Mesenchymal stem cell (in vitro differentiated cells and primary cell): ENCODE measurements around the gene AUP1.

ENCODE experiments used
- DNase-seq: peaks from one replicate; pipeline ENCODE4 v3.0.0-alpha.2; 2013
- H2AFZ ChIP-seq: one replicate; pipeline ENCODE4 v1.6.1; 2013; ENCODE audit warnings: low read depth, mild to moderate bottlenecking, control low read depth, inconsistent platforms, low read length, moderate library complexity
- H2AK5ac ChIP-seq: 2 replicates; pipeline ENCODE4 v1.6.1; 2013; ENCODE audit warnings: low read length, moderate library complexity, mild to moderate bottlenecking, inconsistent platforms; ENCODE audit not compliant: severe bottlenecking
- H2BK120ac ChIP-seq: one replicate; pipeline ENCODE4 v1.6.1; 2013; ENCODE audit warnings: low read depth, mild to moderate bottlenecking, inconsistent platforms, low read length, moderate library complexity
- H2BK12ac ChIP-seq, 2 experiments: one replicate each; pipeline ENCODE4 v1.6.1; 2013; ENCODE audit warnings: inconsistent platforms in 2 of 2, low read length in 2 of 2, mild to moderate bottlenecking in 2 of 2, moderate library complexity in 2 of 2, control low read depth in 1 of 2
- H2BK15ac ChIP-seq: one replicate; pipeline ENCODE4 v1.6.1; 2013; ENCODE audit warnings: mild to moderate bottlenecking, low read depth, inconsistent platforms; ENCODE audit not compliant: poor library complexity, severe bottlenecking
- H2BK5ac ChIP-seq: 2 replicates; pipeline ENCODE4 v1.6.1; 2013; ENCODE audit warnings: low read depth, mild to moderate bottlenecking, low read length, control low read depth, inconsistent platforms; ENCODE audit not compliant: poor library complexity, severe bottlenecking
- H3K14ac ChIP-seq, 2 experiments: one replicate each; pipeline ENCODE4 v1.6.1; 2013; ENCODE audit warnings: inconsistent platforms in 2 of 2, low read length in 2 of 2, control low read depth in 1 of 2, mild to moderate bottlenecking in 1 of 2, moderate library complexity in 1 of 2
- H3K18ac ChIP-seq, 2 experiments: one replicate each; pipeline ENCODE4 v1.6.1; 2013; ENCODE audit warnings: inconsistent platforms in 2 of 2, low read length in 2 of 2, control low read depth in 1 of 2, low read depth in 1 of 2, mild to moderate bottlenecking in 1 of 2
- H3K23ac ChIP-seq, 2 experiments: one replicate each; pipeline ENCODE4 v1.6.1; 2013; ENCODE audit warnings: inconsistent platforms in 2 of 2, low read length in 2 of 2, mild to moderate bottlenecking in 2 of 2, moderate library complexity in 2 of 2, control low read depth in 1 of 2
- H3K27ac ChIP-seq: 2 replicates; pipeline ENCODE4 v1.5.1; 2013; ENCODE audit warnings: mild to moderate bottlenecking, moderate library complexity, low read length, control low read depth, inconsistent platforms; ENCODE audit not compliant: poor library complexity, severe bottlenecking
- H3K27me3 ChIP-seq, 2 experiments: 2 replicates each; pipeline versions ENCODE4 v1.6.1 to v1.7.0; 2013; ENCODE audit warnings: low read length in 2 of 2, mild to moderate bottlenecking in 2 of 2, moderate library complexity in 2 of 2, control low read depth in 1 of 2, inconsistent platforms in 1 of 2; ENCODE audit not compliant: control insufficient read depth in 1 of 2, insufficient read depth in 1 of 2
- H3K36me3 ChIP-seq, 2 experiments: 2 replicates each; pipeline versions ENCODE4 v1.6.1 to v1.7.0; 2013; ENCODE audit warnings: low read length in 2 of 2, control low read depth in 1 of 2, inconsistent platforms in 1 of 2, low read depth in 1 of 2, mild to moderate bottlenecking in 1 of 2; ENCODE audit not compliant: insufficient read depth in 2 of 2, control insufficient read depth in 1 of 2
- H3K4ac ChIP-seq, 2 experiments: one replicate each; pipeline ENCODE4 v1.6.1; 2013; ENCODE audit warnings: inconsistent platforms in 2 of 2, low read length in 2 of 2, mild to moderate bottlenecking in 2 of 2, moderate library complexity in 2 of 2, control low read depth in 1 of 2, low read depth in 1 of 2
- H3K4me1 ChIP-seq: 2 replicates; pipeline ENCODE4 v1.6.1; 2013; ENCODE audit warnings: low read depth, low read length, control low read depth; ENCODE audit not compliant: control insufficient read depth, insufficient read depth
- H3K4me2 ChIP-seq: 2 replicates; pipeline ENCODE4 v1.6.1; 2013; ENCODE audit warnings: low read length, mild to moderate bottlenecking, inconsistent platforms; ENCODE audit not compliant: poor library complexity, severe bottlenecking
- H3K4me3 ChIP-seq, 2 experiments: 2 replicates each; pipeline versions ENCODE4 v1.5.1 to v1.7.0; 2013; ENCODE audit warnings: low read length in 2 of 2, mild to moderate bottlenecking in 2 of 2, control low read depth in 1 of 2, low read depth in 1 of 2; ENCODE audit not compliant: insufficient read depth in 1 of 2
- H3K79me1 ChIP-seq: replicated peaks from 2 replicates; pipeline ENCODE4 v1.6.1; 2013; ENCODE audit warnings: mild to moderate bottlenecking, control low read depth, low read length, inconsistent platforms; ENCODE audit not compliant: poor library complexity, severe bottlenecking
- H3K9ac ChIP-seq: 2 replicates; pipeline ENCODE4 v1.7.0; 2013; ENCODE audit warnings: mild to moderate bottlenecking, low read length, moderate library complexity
- H3K9me3 ChIP-seq: 2 replicates; pipeline ENCODE4 v1.7.0; 2013; ENCODE audit warnings: mild to moderate bottlenecking, low read length; ENCODE audit not compliant: control insufficient read depth
- H4K8ac ChIP-seq: one replicate; pipeline ENCODE4 v1.6.1; 2013; ENCODE audit warnings: inconsistent platforms, mild to moderate bottlenecking, low read length, moderate library complexity
- H4K91ac ChIP-seq: one replicate; pipeline ENCODE4 v1.6.1; 2013; ENCODE audit warnings: mild to moderate bottlenecking, low read length, inconsistent platforms
- WGBS: methylation state at CpG from one replicate; pipeline ENCODE4 v1.1.7; 2013; ENCODE audit warnings: mixed read lengths; 5-methylcytosine and 5-hydroxymethylcytosine counted together

AUP1 gene

DNA sequence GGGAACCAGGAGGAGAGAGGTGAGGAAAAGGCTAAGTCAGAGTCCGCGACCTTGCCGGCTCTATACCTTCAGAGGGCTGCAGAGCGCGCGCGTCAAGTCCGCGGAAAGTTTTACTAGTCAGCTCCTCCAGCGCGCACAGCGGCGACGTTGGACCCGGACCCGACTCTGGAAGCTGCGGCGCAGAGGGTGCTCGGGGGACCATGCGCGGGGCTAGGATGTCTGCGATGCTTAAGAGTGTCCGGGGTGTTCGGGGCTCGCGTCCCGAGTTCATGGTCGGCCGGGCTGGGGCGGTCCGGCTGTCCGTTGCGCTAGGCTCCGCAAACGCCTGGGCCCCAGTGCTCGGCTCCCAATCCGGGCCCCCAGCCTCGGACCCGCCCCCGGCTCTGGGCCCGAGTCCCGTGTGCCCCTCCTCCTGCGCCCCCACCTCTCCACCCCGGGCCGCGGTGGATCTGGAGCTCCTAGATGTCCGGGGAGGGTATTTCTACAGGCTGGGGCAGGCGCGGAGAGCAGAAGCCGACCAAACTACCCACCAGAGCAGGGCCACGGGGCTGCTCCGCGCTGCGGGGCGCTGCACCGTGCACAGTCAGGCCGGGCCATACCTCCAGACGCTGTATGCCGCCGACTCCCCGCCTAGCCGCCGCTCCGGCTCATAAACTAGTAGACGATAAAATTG lies 30.1 kb downstream of the AUP1 start, which contains the start of gene LBX2:
Gene LBX2 (minus strand): TSS at position 337 of the 673 bp plus-strand sequence. CDS start 66 bp downstream, at position 271.
- Histone ChIP-seq H3K36me3 (peaks cover 4 to 6% of the 10 kb centered on the region in 2 experiments), H3K18ac (peak within 1 kb of the TSS in 1 of 2 experiments; percentile 28), H4K8ac (no peak within 1 kb of the TSS), H3K79me1 (peaks cover 3% of the 10 kb centered on the region), H3K9me3 (no peaks in the 10 kb centered on the region), H2BK120ac (no peak within 1 kb of the TSS), H2BK5ac (no peak within 1 kb of the TSS), H3K4me3 (peak within 1 kb of the TSS; percentile 50 to 77), H3K27me3 (peaks cover 0 to 55% of the 10 kb centered on the region in 2 experiments), H3K4me2 (peak within 1 kb of the TSS; percentile 75), H2BK15ac (no peak within 1 kb of the TSS), H3K4me1 (peaks cover 49% of the 10 kb centered on the region), H2AFZ (no peak within 1 kb of the TSS), H2AK5ac (no peak within 1 kb of the TSS), H3K4ac (no peak within 1 kb of the TSS), H4K91ac (no peak within 1 kb of the TSS), H3K9ac (peak within 1 kb of the TSS; percentile 77), H3K23ac (peak within 1 kb of the TSS in 1 of 2 experiments; percentile 99), H3K27ac (no peak within 1 kb of the TSS), H2BK12ac (no peak within 1 kb of the TSS), H3K14ac (peak within 1 kb of the TSS in 1 of 2 experiments; percentile 28)
- 2% methylated on average over 65 of the region's 65 CpGs for WGBS
- DNase-seq = peak; percentile 45

- Histone ChIP-seq H2AFZ (no peak overlapping the region), H3K4me3 (peak overlapping the region; percentile 40 to 77)
- peak; percentile 52 for DNase-seq
These were observed 30.8 kb downstream of the AUP1 start for GRCh38 chr2:74498500-74499266.

GRCh38 chr2:74497777-74498499 lies 31.6 kb downstream of the AUP1 start:
- Histone ChIP-seq H3K4me3 (peak overlapping the region; percentile 20 to 77), H2BK12ac (no peak overlapping the region), H3K36me3 (peaks cover 8 to 17% of the 10 kb centered on the region in 2 experiments), H2BK120ac (no peak overlapping the region), H3K4ac (no peak overlapping the region), H2AFZ (no peak overlapping the region), H4K8ac (no peak overlapping the region), H3K9ac (peak overlapping the region; percentile 77), H2BK5ac (no peak overlapping the region), H2AK5ac (no peak overlapping the region), H3K4me1 (peaks cover 36% of the 10 kb centered on the region), H3K27ac (no peak overlapping the region), H3K9me3 (no peaks in the 10 kb centered on the region), H3K23ac (peak overlapping the region in 1 of 2 experiments; percentile 76), H3K18ac (peak overlapping the region in 1 of 2 experiments; percentile 28), H3K79me1 (peaks cover 2% of the 10 kb centered on the region), H3K27me3 (peaks cover 0 to 55% of the 10 kb centered on the region in 2 experiments), H4K91ac (no peak overlapping the region), H3K4me2 (peak overlapping the region; percentile 75), H3K14ac (no peak overlapping the region), H2BK15ac (no peak overlapping the region)
- peak; percentile 17 for DNase-seq
- 4% methylated on average over 61 of the region's 61 CpGs for WGBS

More at GRCh38 chr2:74498500-74499266, 30.8 kb downstream of the AUP1 start:
- peaks cover 1 to 10% of the 10 kb centered on the region in 2 experiments for H3K36me3 ChIP-seq
- H2BK15ac ChIP-seq = no peak overlapping the region
- H4K91ac ChIP-seq = no peak overlapping the region
- H3K9ac ChIP-seq = peak overlapping the region; percentile 77
- H3K14ac ChIP-seq = peak overlapping the region in 1 of 2 experiments; percentile 28
- H2AK5ac ChIP-seq = no peak overlapping the region
- no peak overlapping the region for H3K4ac ChIP-seq
- no peak overlapping the region for H4K8ac ChIP-seq
- no peak overlapping the region for H2BK12ac ChIP-seq
- peak overlapping the region in 1 of 2 experiments; percentile 99 for H3K23ac ChIP-seq
- H3K4me1 ChIP-seq = peaks cover 43% of the 10 kb centered on the region
- no peak overlapping the region for H2BK120ac ChIP-seq
- H3K9me3 ChIP-seq = no peaks in the 10 kb centered on the region
- peak overlapping the region; percentile 75 for H3K4me2 ChIP-seq
- WGBS = under 1% methylated on average over 41 of the region's 41 CpGs
- H3K79me1 ChIP-seq = peaks cover 3% of the 10 kb centered on the region
- peak overlapping the region in 1 of 2 experiments; percentile 28 for H3K18ac ChIP-seq
- H3K27ac ChIP-seq = no peak overlapping the region
- no peak overlapping the region for H2BK5ac ChIP-seq
- peaks cover 0 to 55% of the 10 kb centered on the region in 2 experiments for H3K27me3 ChIP-seq
